HCT116 (cell line): ENCODE data around the gene RTTN. TPM values are rescaled to one million over a fixed set of nuclear protein-coding genes. Genes with fewer than 3 reads are reported as not detected.

Source experiments
- ATAC-seq: fragments of 200-7000 bp; cut with Tn5 transposase; 2 replicates; pipeline ENCODE4 v1.9.1; 2020; ENCODE audit warnings: mild to moderate bottlenecking, moderate library complexity
- BruUV-seq: library from RNA; stranded (reverse); fragments of 400-500 nt; replicated peaks from 2 replicates; lab custom pipeline; 2021; lab: Mats Ljungman, UMichigan
- CTCF ChIA-PET: fragments of 300-600 bp; sonication (Branson Sonifier 250); formaldehyde crosslinking; loops from one replicate; lab custom pipeline; 2021; ENCODE audit warnings: antibody characterized with exemption; lab: Charles Lee
- POLR2A ChIA-PET: fragments of 300-600, 350-600 bp; sonication (Branson Sonifier 250); formaldehyde crosslinking; loops from one replicate; lab custom pipeline; 2021; ENCODE audit warnings: antibody characterized with exemption; lab: Charles Lee
- RAD21 ChIA-PET, 2 experiments: fragments of 300-600 bp; sonication (Branson Sonifier 250); formaldehyde crosslinking; loops; one replicate each; lab custom pipeline; 2023; ENCODE audit warnings: low total read pairs in 2 of 2; ENCODE audit not compliant: uncharacterized antibody in 2 of 2, unreplicated experiment in 2 of 2, low non-redundant PET in 1 of 2; lab: Charles Lee
- DNase-seq: peaks from one replicate; pipeline ENCODE4 v3.0.0-alpha.2; 2010; ENCODE audit warnings: low read depth, low spot score
- H2AFZ ChIP-seq: fragments of 200-600 bp; shearing (Covaris generic), sonication (generic); 2 replicates; pipeline ENCODE4 v1.6.1; 2017; ENCODE audit warnings: low read depth, mixed run types, mixed read lengths, antibody characterized with exemption, low read length; ENCODE audit not compliant: poor library complexity, severe bottlenecking
- H3K27ac ChIP-seq: 2 replicates; pipeline ENCODE4 v1.5.1; 2012; ENCODE audit warnings: low read depth, low read length
- H3K27me3 ChIP-seq: fragments of 200-600 bp; sonication (generic); 2 replicates; pipeline ENCODE4 v1.6.1; 2016; ENCODE audit warnings: mixed run types, low read length, mixed read lengths; ENCODE audit not compliant: insufficient read depth
- H3K36me3 ChIP-seq, 2 experiments: fragments of 200-500 bp in 1 of 2; fragments of 200-600 bp in 1 of 2; sonication (Bioruptor generic) in 1 of 2; sonication (generic) in 1 of 2; 2 replicates each; pipeline versions ENCODE4 v1.5.1 to v1.6.1; 2014 to 2016; ENCODE audit warnings: low read length in 2 of 2, inconsistent platforms in 1 of 2, mixed read lengths in 1 of 2, mixed run types in 1 of 2; ENCODE audit not compliant: insufficient read depth in 2 of 2, control insufficient read depth in 1 of 2
- H3K4me1 ChIP-seq, 2 experiments: fragments of 200-600 bp in 1 of 2; sonication (generic) in 1 of 2; 2 replicates each; pipeline versions ENCODE4 v1.5.1 to v1.6.1; 2012 to 2017; ENCODE audit warnings: low read length in 2 of 2, inconsistent platforms in 1 of 2, mild to moderate bottlenecking in 1 of 2, mixed read lengths in 1 of 2, mixed run types in 1 of 2, moderate library complexity in 1 of 2; ENCODE audit not compliant: insufficient read depth in 2 of 2, control insufficient read depth in 1 of 2
- H3K4me2 ChIP-seq: fragments of 200-600 bp; sonication (generic); 2 replicates; pipeline ENCODE4 v1.6.1; 2017; ENCODE audit warnings: mixed run types, low read length, mixed read lengths
- H3K4me3 ChIP-seq, 2 experiments: fragments of 200-600 bp in 1 of 2; sonication (generic) in 1 of 2; replicated peaks in 1 of 2; 2 replicates each; pipeline ENCODE4 v1.5.1; 2011 to 2016; ENCODE audit warnings: low read length in 2 of 2, control low read depth in 1 of 2, low read depth in 1 of 2, mild to moderate bottlenecking in 1 of 2, mixed read lengths in 1 of 2, mixed run types in 1 of 2
- H3K79me2 ChIP-seq: fragments of 200-600 bp; sonication (generic); 2 replicates; pipeline ENCODE4 v1.6.1; 2017; ENCODE audit warnings: mild to moderate bottlenecking, mixed run types, low read length, moderate library complexity, mixed read lengths; ENCODE audit not compliant: insufficient read depth
- H3K9ac ChIP-seq: fragments of 200-600 bp; sonication (generic); 2 replicates; pipeline ENCODE4 v1.6.1; 2016; ENCODE audit warnings: low read length, mixed read lengths
- H3K9me2 ChIP-seq: fragments of 200-600 bp; sonication (generic), shearing (Covaris generic); 2 replicates; pipeline ENCODE4 v1.6.1; 2017; ENCODE audit warnings: mixed run types, mild to moderate bottlenecking, moderate library complexity; ENCODE audit not compliant: insufficient read depth
- H3K9me3 ChIP-seq, 2 experiments: fragments of 200-500 bp in 1 of 2; fragments of 200-600 bp in 1 of 2; sonication (Bioruptor generic) in 1 of 2; sonication (generic) in 1 of 2; 2 replicates each; pipeline ENCODE4 v1.6.1; 2014 to 2017; ENCODE audit warnings: low read length in 2 of 2, mixed read lengths in 2 of 2, inconsistent platforms in 1 of 2, low read depth in 1 of 2, mild to moderate bottlenecking in 1 of 2, mixed run types in 1 of 2, moderate library complexity in 1 of 2; ENCODE audit not compliant: control insufficient read depth in 1 of 2, insufficient read depth in 1 of 2
- H4K20me1 ChIP-seq: fragments of 200-600 bp; sonication (generic), shearing (Covaris generic); 2 replicates; pipeline ENCODE4 v1.6.1; 2017; ENCODE audit warnings: mixed run types, mild to moderate bottlenecking, moderate library complexity; ENCODE audit not compliant: insufficient read depth
- CBX3 ChIP-seq: IDR thresholded peaks from 2 replicates; pipeline ENCODE4 v1.6.1; 2012; ENCODE audit warnings: low read depth
- EGR1 ChIP-seq: IDR thresholded peaks from 2 replicates; pipeline ENCODE4 v1.6.1; 2012; ENCODE audit warnings: low read depth
- EZH2 ChIP-seq: fragments of 200-600 bp; sonication (generic); IDR thresholded peaks from 2 replicates; pipeline ENCODE4 v1.6.1; 2017; ENCODE audit warnings: antibody characterized with exemption, mixed run types
- EZH2phosphoT487 ChIP-seq: fragments of 200-600 bp; IDR thresholded peaks from 2 replicates; pipeline ENCODE4 v1.6.1; 2018; ENCODE audit warnings: antibody characterized with exemption, borderline replicate concordance
- JUND ChIP-seq: IDR thresholded peaks from 2 replicates; pipeline ENCODE4 v1.6.1; 2012
- POLR2A ChIP-seq: IDR thresholded peaks from 2 replicates; pipeline ENCODE4 v1.7.0; 2011; ENCODE audit warnings: borderline replicate concordance; ENCODE audit not compliant: insufficient read depth, insufficient read length; ENCODE audit errors: extremely low read depth
- POLR2AphosphoS5 ChIP-seq: IDR thresholded peaks from 2 replicates; pipeline ENCODE4 v1.6.1; 2011; ENCODE audit warnings: mild to moderate bottlenecking, low read depth, low read length, moderate library complexity
- RAD21 ChIP-seq: IDR thresholded peaks from 2 replicates; pipeline ENCODE4 v1.6.1; 2012; ENCODE audit warnings: low read depth, mild to moderate bottlenecking
- SIN3A ChIP-seq: IDR thresholded peaks from 2 replicates; pipeline ENCODE4 v1.6.1; 2012; ENCODE audit warnings: low read depth
- SP1 ChIP-seq: IDR thresholded peaks from 2 replicates; pipeline ENCODE4 v1.6.1; 2012; ENCODE audit warnings: low read depth
- TCF7L2 ChIP-seq: IDR thresholded peaks from 2 replicates; pipeline ENCODE4 v1.7.0; 2011; ENCODE audit warnings: borderline replicate concordance, inconsistent platforms; ENCODE audit not compliant: insufficient read depth, insufficient read length; ENCODE audit errors: extremely low read depth
- YY1 ChIP-seq: IDR thresholded peaks from 2 replicates; pipeline ENCODE4 v1.6.1; 2011; ENCODE audit warnings: low read length, low read depth, moderate library complexity, mild to moderate bottlenecking; ENCODE audit not compliant: insufficient replicate concordance; ENCODE audit errors: extremely low read depth
- ZFX ChIP-seq: fragments of 450-650 bp; IDR thresholded peaks from 2 replicates; pipeline ENCODE4 v1.6.1; 2017
- ZNF274 ChIP-seq: fragments of 200-500 bp; sonication (Bioruptor generic); IDR thresholded peaks from 2 replicates; pipeline ENCODE4 v1.6.1; 2014; ENCODE audit warnings: mild to moderate bottlenecking, low read depth, low read length, inconsistent platforms
- intact Hi-C: fragments of 100-400 bp; cut with micrococcal nuclease; formaldehyde crosslinking; loops from 2 replicates; pipeline ENCODE4 v1.10.0; 2022
- total RNA-seq: library from RNA; stranded (reverse); gene quantifications from one replicate; pipeline ENCODE4 v1.2.1, GENCODE V29; 2021; ENCODE audit not compliant: unreplicated experiment
- TF ChIP-seq, protein P1 (sequence below), 3 experiments: fragments of 200-600 bp in 1 of 3; sonication (generic) in 1 of 3; IDR thresholded peaks in 2 of 3; conservative IDR thresholded peaks in 1 of 3; 2 replicates each; pipeline ENCODE4 v1.5.1; 2012 to 2017; ENCODE audit warnings: low read depth in 2 of 3, low read length in 2 of 3, antibody characterized with exemption in 1 of 3, borderline replicate concordance in 1 of 3, control low read depth in 1 of 3, mild to moderate bottlenecking in 1 of 3, mixed read lengths in 1 of 3, mixed run types in 1 of 3, moderate library complexity in 1 of 3; ENCODE audit not compliant: insufficient read depth in 1 of 3
- TF ChIP-seq, protein P2 (sequence below): IDR thresholded peaks from 2 replicates; pipeline ENCODE4 v1.6.1; 2012
- TF ChIP-seq, protein P3 (sequence below): IDR thresholded peaks from 2 replicates; pipeline ENCODE4 v1.6.1; 2011; ENCODE audit warnings: mild to moderate bottlenecking, low read length, moderate library complexity; ENCODE audit not compliant: insufficient replicate concordance; ENCODE audit errors: extremely low read depth
- TF ChIP-seq, protein P4 (sequence below): IDR thresholded peaks from 2 replicates; pipeline ENCODE4 v1.6.1; 2012; ENCODE audit warnings: low read depth
- TF ChIP-seq, protein P5 (sequence below): IDR thresholded peaks from 2 replicates; pipeline ENCODE4 v1.6.1; 2012

RTTN gene
- total RNA-seq, 1 experiment from 2014 or later: 41.2 TPM

DNA sequence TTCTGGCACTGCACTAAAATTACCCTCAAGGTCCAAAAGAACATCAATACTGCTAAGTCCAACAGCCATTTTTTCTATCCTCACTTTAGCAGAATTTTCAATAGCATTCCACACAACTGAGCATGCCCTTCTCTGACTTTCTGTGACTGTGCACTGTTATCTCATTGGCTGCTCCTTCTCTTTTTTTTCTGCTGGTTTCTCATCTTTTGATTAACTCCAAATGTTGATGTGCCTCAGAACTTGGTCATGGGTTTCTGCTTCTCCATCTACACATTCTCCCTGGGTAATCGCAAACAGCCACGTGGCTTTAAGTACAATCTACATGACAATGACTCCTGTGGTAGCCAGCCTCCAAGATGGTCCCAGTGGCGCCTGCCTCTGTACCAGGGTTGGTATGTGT is 182.9 kb downstream of the RTTN start:
- H3K9me3 ChIP-seq: no peaks in the 10 kb centered on the region
- H3K9me2 ChIP-seq: no peaks in the 10 kb centered on the region
- H3K79me2 ChIP-seq: no peaks in the 10 kb centered on the region
- no peak overlapping the region for H3K9ac ChIP-seq
- TF ChIP-seq, protein P1, sequence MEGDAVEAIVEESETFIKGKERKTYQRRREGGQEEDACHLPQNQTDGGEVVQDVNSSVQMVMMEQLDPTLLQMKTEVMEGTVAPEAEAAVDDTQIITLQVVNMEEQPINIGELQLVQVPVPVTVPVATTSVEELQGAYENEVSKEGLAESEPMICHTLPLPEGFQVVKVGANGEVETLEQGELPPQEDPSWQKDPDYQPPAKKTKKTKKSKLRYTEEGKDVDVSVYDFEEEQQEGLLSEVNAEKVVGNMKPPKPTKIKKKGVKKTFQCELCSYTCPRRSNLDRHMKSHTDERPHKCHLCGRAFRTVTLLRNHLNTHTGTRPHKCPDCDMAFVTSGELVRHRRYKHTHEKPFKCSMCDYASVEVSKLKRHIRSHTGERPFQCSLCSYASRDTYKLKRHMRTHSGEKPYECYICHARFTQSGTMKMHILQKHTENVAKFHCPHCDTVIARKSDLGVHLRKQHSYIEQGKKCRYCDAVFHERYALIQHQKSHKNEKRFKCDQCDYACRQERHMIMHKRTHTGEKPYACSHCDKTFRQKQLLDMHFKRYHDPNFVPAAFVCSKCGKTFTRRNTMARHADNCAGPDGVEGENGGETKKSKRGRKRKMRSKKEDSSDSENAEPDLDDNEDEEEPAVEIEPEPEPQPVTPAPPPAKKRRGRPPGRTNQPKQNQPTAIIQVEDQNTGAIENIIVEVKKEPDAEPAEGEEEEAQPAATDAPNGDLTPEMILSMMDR (IDR thresholded peaks at IDR 0.05 in 2 of 3, conservative IDR thresholded peaks at IDR 0.05 in 1 of 3; ENCODE audit: borderline replicate concordance in 1 of 3, insufficient read depth in 1 of 3, low read depth in 2 of 3, low read length in 2 of 3): no peak
- TF ChIP-seq YY1 (no peak), RAD21 (no peak), EGR1 (no peak), POLR2A (no peak), JUND (no peak), POLR2AphosphoS5 (no peak), EZH2 (no peak), ZFX (no peak), TCF7L2 (no peak), EZH2phosphoT487 (no peak), CBX3 (no peak), ZNF274 (no peak), SIN3A (no peak), SP1 (no peak)
- TF ChIP-seq, protein P2, sequence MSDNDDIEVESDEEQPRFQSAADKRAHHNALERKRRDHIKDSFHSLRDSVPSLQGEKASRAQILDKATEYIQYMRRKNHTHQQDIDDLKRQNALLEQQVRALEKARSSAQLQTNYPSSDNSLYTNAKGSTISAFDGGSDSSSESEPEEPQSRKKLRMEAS: no peak
- TF ChIP-seq, protein P3, sequence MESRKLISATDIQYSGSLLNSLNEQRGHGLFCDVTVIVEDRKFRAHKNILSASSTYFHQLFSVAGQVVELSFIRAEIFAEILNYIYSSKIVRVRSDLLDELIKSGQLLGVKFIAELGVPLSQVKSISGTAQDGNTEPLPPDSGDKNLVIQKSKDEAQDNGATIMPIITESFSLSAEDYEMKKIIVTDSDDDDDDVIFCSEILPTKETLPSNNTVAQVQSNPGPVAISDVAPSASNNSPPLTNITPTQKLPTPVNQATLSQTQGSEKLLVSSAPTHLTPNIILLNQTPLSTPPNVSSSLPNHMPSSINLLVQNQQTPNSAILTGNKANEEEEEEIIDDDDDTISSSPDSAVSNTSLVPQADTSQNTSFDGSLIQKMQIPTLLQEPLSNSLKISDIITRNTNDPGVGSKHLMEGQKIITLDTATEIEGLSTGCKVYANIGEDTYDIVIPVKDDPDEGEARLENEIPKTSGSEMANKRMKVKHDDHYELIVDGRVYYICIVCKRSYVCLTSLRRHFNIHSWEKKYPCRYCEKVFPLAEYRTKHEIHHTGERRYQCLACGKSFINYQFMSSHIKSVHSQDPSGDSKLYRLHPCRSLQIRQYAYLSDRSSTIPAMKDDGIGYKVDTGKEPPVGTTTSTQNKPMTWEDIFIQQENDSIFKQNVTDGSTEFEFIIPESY: no peak
- TF ChIP-seq, protein P4, sequence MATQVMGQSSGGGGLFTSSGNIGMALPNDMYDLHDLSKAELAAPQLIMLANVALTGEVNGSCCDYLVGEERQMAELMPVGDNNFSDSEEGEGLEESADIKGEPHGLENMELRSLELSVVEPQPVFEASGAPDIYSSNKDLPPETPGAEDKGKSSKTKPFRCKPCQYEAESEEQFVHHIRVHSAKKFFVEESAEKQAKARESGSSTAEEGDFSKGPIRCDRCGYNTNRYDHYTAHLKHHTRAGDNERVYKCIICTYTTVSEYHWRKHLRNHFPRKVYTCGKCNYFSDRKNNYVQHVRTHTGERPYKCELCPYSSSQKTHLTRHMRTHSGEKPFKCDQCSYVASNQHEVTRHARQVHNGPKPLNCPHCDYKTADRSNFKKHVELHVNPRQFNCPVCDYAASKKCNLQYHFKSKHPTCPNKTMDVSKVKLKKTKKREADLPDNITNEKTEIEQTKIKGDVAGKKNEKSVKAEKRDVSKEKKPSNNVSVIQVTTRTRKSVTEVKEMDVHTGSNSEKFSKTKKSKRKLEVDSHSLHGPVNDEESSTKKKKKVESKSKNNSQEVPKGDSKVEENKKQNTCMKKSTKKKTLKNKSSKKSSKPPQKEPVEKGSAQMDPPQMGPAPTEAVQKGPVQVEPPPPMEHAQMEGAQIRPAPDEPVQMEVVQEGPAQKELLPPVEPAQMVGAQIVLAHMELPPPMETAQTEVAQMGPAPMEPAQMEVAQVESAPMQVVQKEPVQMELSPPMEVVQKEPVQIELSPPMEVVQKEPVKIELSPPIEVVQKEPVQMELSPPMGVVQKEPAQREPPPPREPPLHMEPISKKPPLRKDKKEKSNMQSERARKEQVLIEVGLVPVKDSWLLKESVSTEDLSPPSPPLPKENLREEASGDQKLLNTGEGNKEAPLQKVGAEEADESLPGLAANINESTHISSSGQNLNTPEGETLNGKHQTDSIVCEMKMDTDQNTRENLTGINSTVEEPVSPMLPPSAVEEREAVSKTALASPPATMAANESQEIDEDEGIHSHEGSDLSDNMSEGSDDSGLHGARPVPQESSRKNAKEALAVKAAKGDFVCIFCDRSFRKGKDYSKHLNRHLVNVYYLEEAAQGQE: no peak
- TF ChIP-seq, protein P5, sequence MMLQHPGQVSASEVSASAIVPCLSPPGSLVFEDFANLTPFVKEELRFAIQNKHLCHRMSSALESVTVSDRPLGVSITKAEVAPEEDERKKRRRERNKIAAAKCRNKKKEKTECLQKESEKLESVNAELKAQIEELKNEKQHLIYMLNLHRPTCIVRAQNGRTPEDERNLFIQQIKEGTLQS: no peak
- peaks cover 6 to 12% of the 10 kb centered on the region in 2 experiments; a peak in 3 of 4 replicates for H3K36me3 ChIP-seq
- H3K4me3 ChIP-seq: no peak overlapping the region
- H3K4me1 ChIP-seq: no peaks in the 10 kb centered on the region
- no peak for DNase-seq
- ChIA-PET RAD21 (no interaction called here), CTCF (no interaction called here), POLR2A (no interaction called here)
- intact Hi-C loops: no loop called here
- no peaks in the 10 kb centered on the region for H4K20me1 ChIP-seq
- no peaks in the 10 kb centered on the region for H3K27me3 ChIP-seq
- no peak overlapping the region for H3K27ac ChIP-seq
- no peak for ATAC-seq
- no peak overlapping the region for H3K4me2 ChIP-seq
- H2AFZ ChIP-seq: no peak overlapping the region
- BruUV-seq: no TSS peak
